GM13977 (cell line): ENCODE measurements around the gene HMSD.

Experiments used
- DNase-seq: peaks from one replicate; pipeline ENCODE4 v3.0.0; 2012; ENCODE audit warnings: low spot score
- CTCF ChIP-seq: IDR thresholded peaks from 2 replicates; pipeline ENCODE4 v1.5.1; 2012; ENCODE audit warnings: mild to moderate bottlenecking, control low read depth; ENCODE audit not compliant: insufficient read depth; ENCODE audit errors: extremely low read depth, missing control alignments
- in situ Hi-C: fragments of 300-500 bp; cut with MboI; formaldehyde crosslinking; loops from one replicate; pipeline ENCODE4 v1.12.0; 2022; ENCODE audit warnings: low sequenced_read_pairs, low pct_unique_long_range_greater_than_20kb, mixed read lengths, inconsistent platforms; ENCODE audit not compliant: unreplicated experiment

HMSD gene

GRCh38 chr18:63997041-63997440, 47.9 kb downstream of the HMSD start:
- DNase-seq: no peak
- in situ Hi-C loops: no loop called here
- no peak for TF ChIP-seq CTCF

GRCh38 chr18:63997606-63998005, 48.5 kb downstream of the HMSD start:
- DNase-seq: no peak
- in situ Hi-C loops: no loop called here
- TF ChIP-seq CTCF: no peak

- no peak for TF ChIP-seq CTCF
- in situ Hi-C loops: no loop called here
- DNase-seq: no peak
These were observed 50.8 kb downstream of the HMSD start for GRCh38 chr18:63999871-64000270.

- TF ChIP-seq CTCF: no peak
- in situ Hi-C loops: no loop called here
- DNase-seq: no peak
These were observed 53.5 kb downstream of the HMSD start for GRCh38 chr18:64002581-64002980.

GRCh38 chr18:64009305-64009704, 60.2 kb downstream of the HMSD start:
- in situ Hi-C loops: no loop called here
- DNase-seq: no peak
- no peak for TF ChIP-seq CTCF
